Activated CD4-positive, alpha-beta memory T cell treated with anti-CD3 and anti-CD28 coated beads for 36 hours (primary cell): ENCODE measurements around the gene CGB5. TPM values are rescaled to one million over a fixed set of nuclear protein-coding genes. Genes with fewer than 3 reads are reported as not detected.
"Not testable (repeated sequence)": the region's sequence is repeated elsewhere in the genome, so short reads cannot be mapped to it uniquely, and the experiment has no call there.

Source experiments
- CTCF ChIA-PET: fragments of 350-600 bp; sonication (Branson Sonifier 250); formaldehyde crosslinking; loops from one replicate; lab custom pipeline; 2021; ENCODE audit warnings: antibody characterized with exemption, inconsistent platforms; lab: Charles Lee
- POLR2A ChIA-PET: fragments of 350-600 bp; sonication (Branson Sonifier 250); formaldehyde crosslinking; loops from one replicate; lab custom pipeline; 2021; ENCODE audit warnings: antibody characterized with exemption; lab: Charles Lee
- DNase-seq: peaks from one replicate; pipeline ENCODE4 v3.0.0-alpha.2; 2020
- H3K27ac Mint-ChIP-seq: one replicate; pipeline ENCODE4 v1.8.0; 2021; ENCODE audit warnings: mixed read lengths
- H3K27me3 Mint-ChIP-seq: one replicate; pipeline ENCODE4 v1.8.0; 2021; ENCODE audit warnings: mixed read lengths
- H3K36me3 Mint-ChIP-seq: one replicate; pipeline ENCODE4 v1.8.0; 2021; ENCODE audit warnings: mixed read lengths
- H3K4me1 Mint-ChIP-seq: one replicate; pipeline ENCODE4 v1.8.0; 2021; ENCODE audit warnings: low read depth, mixed read lengths
- H3K4me3 Mint-ChIP-seq: one replicate; pipeline ENCODE4 v1.8.0; 2021; ENCODE audit warnings: mild to moderate bottlenecking, mixed read lengths
- H3K9me3 Mint-ChIP-seq: one replicate; pipeline ENCODE4 v1.8.0; 2021; ENCODE audit warnings: mixed read lengths
- intact Hi-C: fragments of 100-400 bp; cut with micrococcal nuclease; formaldehyde crosslinking; loops from one replicate; pipeline ENCODE4 v1.15.1; 2023
- total RNA-seq, 2 experiments: library from RNA; stranded (reverse); gene quantifications; one replicate each; pipeline ENCODE4 v1.2.3, GENCODE V29; 2021

CGB5 gene
- total RNA-seq, 2 experiments from 2014 or later: not detected

GRCh38 chr19:49024233-49024632, 19.4 kb upstream of the CGB5 start, which contains the start of gene CGB3:
CGB3 (minus strand) TSS chr19:49024333; CDS start chr19:49023971, 362 bp downstream.
- H3K9me3 Mint-ChIP-seq, H3K27ac Mint-ChIP-seq, POLR2A ChIA-PET, H3K27me3 Mint-ChIP-seq, DNase-seq, intact Hi-C loops, H3K4me3 Mint-ChIP-seq, H3K36me3 Mint-ChIP-seq, CTCF ChIA-PET: not testable (repeated sequence)
- H3K4me1 Mint-ChIP-seq: peaks cover 21% of the 10 kb centered on the region

- H3K27ac Mint-ChIP-seq, POLR2A ChIA-PET, intact Hi-C loops, H3K9me3 Mint-ChIP-seq, DNase-seq, H3K27me3 Mint-ChIP-seq, H3K36me3 Mint-ChIP-seq, H3K4me3 Mint-ChIP-seq, CTCF ChIA-PET: not testable (repeated sequence)
- H3K4me1 Mint-ChIP-seq: peaks cover 15% of the 10 kb centered on the region
Observed at GRCh38 chr19:49025088-49025487, 18.6 kb upstream of the CGB5 start.

DNA sequence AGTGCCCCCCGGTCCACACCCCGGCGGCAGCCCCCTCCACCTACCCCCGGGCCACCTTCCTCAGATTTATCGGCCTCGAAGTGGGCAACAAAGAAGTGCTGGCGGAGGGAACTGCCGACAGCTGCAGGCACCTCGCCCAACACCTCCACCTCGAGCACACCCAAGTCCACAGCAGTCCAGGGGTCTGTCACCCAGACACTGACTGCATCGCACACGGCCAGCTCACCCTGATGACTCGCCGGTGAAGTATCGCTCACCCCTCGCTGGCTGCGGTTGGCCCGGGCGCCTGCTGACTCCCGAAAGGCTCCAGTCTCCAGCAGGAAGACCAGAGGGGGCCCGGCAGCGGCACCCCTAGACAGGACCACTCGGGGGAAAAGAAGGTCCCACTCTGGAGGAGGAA, 18.0 kb upstream of the CGB5 start:
- CTCF ChIA-PET, H3K4me3 Mint-ChIP-seq, intact Hi-C loops, H3K27ac Mint-ChIP-seq, H3K9me3 Mint-ChIP-seq, POLR2A ChIA-PET, DNase-seq, H3K27me3 Mint-ChIP-seq, H3K36me3 Mint-ChIP-seq: not testable (repeated sequence)
- H3K4me1 Mint-ChIP-seq: peaks cover 12% of the 10 kb centered on the region

DNA sequence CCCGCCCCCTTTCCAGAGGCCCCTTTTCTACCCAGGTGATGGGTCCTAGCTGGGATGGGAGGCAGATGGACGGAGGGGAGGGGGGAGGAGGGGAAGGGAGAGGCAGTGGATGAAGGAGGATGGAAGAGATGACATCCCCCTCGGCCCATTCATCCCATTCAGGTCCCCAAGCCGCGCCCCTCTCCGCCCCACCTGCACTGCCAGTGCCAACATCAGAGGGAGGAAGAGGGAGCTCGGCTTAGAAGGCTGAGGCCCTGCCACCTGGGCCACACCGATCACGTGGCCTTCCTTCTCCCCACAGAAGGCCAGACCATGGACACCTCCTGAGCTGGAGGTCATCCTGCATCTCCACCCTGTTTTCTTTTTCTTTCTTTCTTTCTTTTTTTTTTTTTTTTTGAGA, 15.0 kb upstream of the CGB5 start:
- H3K27ac Mint-ChIP-seq, CTCF ChIA-PET, H3K4me3 Mint-ChIP-seq, H3K9me3 Mint-ChIP-seq, POLR2A ChIA-PET, DNase-seq, intact Hi-C loops, H3K27me3 Mint-ChIP-seq, H3K4me1 Mint-ChIP-seq, H3K36me3 Mint-ChIP-seq: not testable (repeated sequence)

- POLR2A ChIA-PET, H3K27ac Mint-ChIP-seq, CTCF ChIA-PET, H3K4me1 Mint-ChIP-seq, H3K4me3 Mint-ChIP-seq, H3K36me3 Mint-ChIP-seq, H3K9me3 Mint-ChIP-seq, H3K27me3 Mint-ChIP-seq, intact Hi-C loops, DNase-seq: not testable (repeated sequence)
Observed at GRCh38 chr19:49029749-49030148, 13.9 kb upstream of the CGB5 start.

DNA sequence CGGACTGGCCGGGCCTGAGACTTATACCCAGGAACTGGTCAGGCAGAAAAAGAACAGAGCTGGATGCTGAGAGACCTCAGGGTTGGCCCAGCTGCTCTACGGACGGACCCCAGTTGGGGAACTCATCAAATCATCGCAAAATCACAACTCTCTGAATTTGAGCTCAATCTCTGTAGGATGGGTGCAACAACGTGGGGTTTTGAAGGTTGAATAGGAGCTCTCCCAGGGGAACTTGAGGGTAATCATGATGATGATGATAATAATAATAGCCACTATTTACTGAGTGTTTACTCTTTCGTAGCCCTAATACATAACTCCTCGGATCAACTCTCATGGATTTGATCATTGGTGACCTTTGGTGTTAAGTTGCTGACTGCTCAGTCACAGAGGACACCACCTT, 13.3 kb upstream of the CGB5 start:
- H3K9me3 Mint-ChIP-seq, CTCF ChIA-PET, POLR2A ChIA-PET, H3K4me1 Mint-ChIP-seq, H3K36me3 Mint-ChIP-seq, H3K27me3 Mint-ChIP-seq, DNase-seq, intact Hi-C loops, H3K27ac Mint-ChIP-seq, H3K4me3 Mint-ChIP-seq: not testable (repeated sequence)

- CTCF ChIA-PET: not testable (repeated sequence)
Observed at GRCh38 chr19:49031642-49032301, 11.9 kb upstream of the CGB5 start, which contains the start of gene CGB2. CGB2 (plus strand) TSS chr19:49031890; CDS start chr19:49032096, 206 bp downstream.

DNA sequence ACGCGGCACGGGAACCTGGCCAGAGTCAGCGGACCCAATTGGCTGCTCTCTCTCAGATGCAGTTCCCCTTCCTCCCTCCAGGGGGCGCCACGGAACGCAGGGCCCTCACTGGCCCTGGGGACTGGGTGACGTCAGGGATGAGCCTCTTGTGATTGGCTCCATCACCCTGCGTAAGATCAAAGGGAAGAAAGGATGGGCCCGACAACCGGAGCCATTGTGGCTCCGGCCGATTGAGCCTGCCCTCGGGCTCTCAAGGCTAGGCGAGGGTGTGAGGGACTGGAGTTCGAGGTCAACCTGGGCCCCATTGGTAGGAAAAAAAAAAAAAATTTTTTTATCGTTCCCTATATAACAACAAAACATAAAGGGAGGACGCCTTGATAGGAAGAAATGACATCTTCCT, 6.8 kb upstream of the CGB5 start, which contains the start of gene CGB1:
CGB1 (minus strand) TSS at position 81 of the 400 bp plus-strand sequence. CDS start 184 bp downstream, outside the sequence.
- H3K4me3 Mint-ChIP-seq, H3K9me3 Mint-ChIP-seq, intact Hi-C loops, H3K27ac Mint-ChIP-seq, H3K4me1 Mint-ChIP-seq, H3K27me3 Mint-ChIP-seq, CTCF ChIA-PET, H3K36me3 Mint-ChIP-seq, POLR2A ChIA-PET: not testable (repeated sequence)
- peak; percentile 74 for DNase-seq

More at GRCh38 chr19:49031642-49032301, 11.9 kb upstream of the CGB5 start, which contains the start of gene CGB2:
- H3K9me3 Mint-ChIP-seq, POLR2A ChIA-PET, H3K4me3 Mint-ChIP-seq, H3K4me1 Mint-ChIP-seq, H3K36me3 Mint-ChIP-seq, H3K27me3 Mint-ChIP-seq: not testable (repeated sequence)
- H3K27ac Mint-ChIP-seq: peak within 1 kb of the TSS; percentile 56
- intact Hi-C loops: loop anchor here (1.0 kb wide), 1 partner anchor 38 kb away; the partner anchor contains the start of genes GYS1 and RUVBL2
- DNase-seq: peak; percentile 86

- intact Hi-C loops, H3K4me1 Mint-ChIP-seq, H3K27me3 Mint-ChIP-seq, POLR2A ChIA-PET, H3K9me3 Mint-ChIP-seq, H3K4me3 Mint-ChIP-seq, DNase-seq, CTCF ChIA-PET, H3K27ac Mint-ChIP-seq, H3K36me3 Mint-ChIP-seq: not testable (repeated sequence)
Observed at GRCh38 chr19:49038111-49038510, 5.5 kb upstream of the CGB5 start.

DNA sequence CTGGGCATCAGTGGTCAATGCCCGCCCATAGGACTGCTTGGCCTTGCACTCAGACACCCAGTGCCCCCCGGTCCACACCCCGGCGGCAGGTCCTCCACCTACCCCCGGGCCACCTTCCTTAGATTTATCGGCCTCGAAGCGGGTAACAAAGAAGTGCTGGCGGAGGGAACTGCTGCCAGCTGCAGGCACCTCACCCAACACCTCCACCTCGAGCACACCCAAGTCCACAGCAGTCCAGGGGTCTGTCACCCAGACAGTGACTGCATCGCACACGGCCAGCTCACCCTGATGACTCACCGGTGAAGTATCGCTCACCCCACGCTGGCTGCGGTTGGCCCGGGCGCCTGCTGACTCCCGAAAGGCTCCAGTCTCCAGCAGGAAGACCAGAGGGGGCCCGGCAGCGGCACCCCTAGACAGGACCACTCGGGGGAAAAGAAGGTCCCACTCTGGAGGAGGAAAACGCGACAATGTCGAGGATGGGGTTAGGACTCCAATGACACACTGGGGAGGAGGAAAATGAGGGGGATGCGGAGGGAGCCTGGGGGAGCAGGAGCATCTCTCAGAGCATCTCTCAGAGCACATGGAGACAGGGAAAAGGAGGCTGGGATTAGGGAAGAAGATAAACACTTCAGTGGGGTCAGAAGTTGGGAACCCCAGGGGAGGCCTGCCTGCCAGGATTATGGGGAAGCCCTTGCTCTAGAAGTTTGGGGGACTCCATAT, 4.9 kb upstream of the CGB5 start:
- CTCF ChIA-PET, H3K27ac Mint-ChIP-seq: not testable (repeated sequence)

GRCh38 chr19:49039736-49040135, 3.9 kb upstream of the CGB5 start:
- H3K27me3 Mint-ChIP-seq, H3K4me3 Mint-ChIP-seq, CTCF ChIA-PET, intact Hi-C loops, H3K4me1 Mint-ChIP-seq, DNase-seq, H3K9me3 Mint-ChIP-seq, H3K27ac Mint-ChIP-seq, H3K36me3 Mint-ChIP-seq, POLR2A ChIA-PET: not testable (repeated sequence)

More for the DNA sequence above, 4.9 kb upstream of the CGB5 start:
- H3K27me3 Mint-ChIP-seq, intact Hi-C loops, POLR2A ChIA-PET, H3K9me3 Mint-ChIP-seq, H3K36me3 Mint-ChIP-seq, H3K4me1 Mint-ChIP-seq, H3K4me3 Mint-ChIP-seq, DNase-seq: not testable (repeated sequence)

DNA sequence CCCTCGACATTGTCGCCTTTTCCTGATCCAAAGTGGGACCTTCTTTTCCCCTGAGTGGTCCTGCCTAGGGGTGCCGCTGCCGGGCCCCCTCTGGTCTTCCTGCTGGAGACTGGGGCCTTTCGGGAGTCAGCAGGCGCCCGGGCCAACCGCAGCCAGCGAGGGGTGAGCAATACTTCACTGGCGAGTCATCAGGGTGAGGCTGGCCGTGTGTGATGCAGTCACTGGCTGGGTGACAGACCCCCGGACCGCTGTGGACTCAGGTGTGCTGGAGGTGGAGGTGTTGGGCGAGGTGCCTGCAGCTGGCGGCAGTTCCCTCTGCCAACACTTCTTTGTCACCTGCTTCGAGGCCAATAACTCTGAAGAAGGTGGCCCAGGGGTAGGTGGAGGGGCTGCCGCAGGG, 1.5 kb upstream of the CGB5 start:
- DNase-seq: no peak
- H3K27ac Mint-ChIP-seq: no peak overlapping the region
- no peaks in the 10 kb centered on the region for H3K9me3 Mint-ChIP-seq
- ChIA-PET POLR2A (no interaction called here), CTCF (no interaction called here)
- intact Hi-C loops: no loop called here
- H3K27me3 Mint-ChIP-seq: no peaks in the 10 kb centered on the region
- H3K36me3 Mint-ChIP-seq: no peaks in the 10 kb centered on the region
- H3K4me3 Mint-ChIP-seq: no peak overlapping the region
- no peaks in the 10 kb centered on the region for H3K4me1 Mint-ChIP-seq
